Activated effector memory CD4-positive, alpha-beta T cell treated with Interleukin-2 at 50 U/mL for 16 hours (primary cell): ENCODE measurements around the gene DHRS3.
"Not testable (repeated sequence)": the region's sequence is repeated elsewhere in the genome, so short reads cannot be mapped to it uniquely, and the experiment has no call there.

Experiments used
- DNase-seq: peaks from one replicate; pipeline ENCODE4 v3.0.0-alpha.2; 2020

The DHRS3 gene

DNA sequence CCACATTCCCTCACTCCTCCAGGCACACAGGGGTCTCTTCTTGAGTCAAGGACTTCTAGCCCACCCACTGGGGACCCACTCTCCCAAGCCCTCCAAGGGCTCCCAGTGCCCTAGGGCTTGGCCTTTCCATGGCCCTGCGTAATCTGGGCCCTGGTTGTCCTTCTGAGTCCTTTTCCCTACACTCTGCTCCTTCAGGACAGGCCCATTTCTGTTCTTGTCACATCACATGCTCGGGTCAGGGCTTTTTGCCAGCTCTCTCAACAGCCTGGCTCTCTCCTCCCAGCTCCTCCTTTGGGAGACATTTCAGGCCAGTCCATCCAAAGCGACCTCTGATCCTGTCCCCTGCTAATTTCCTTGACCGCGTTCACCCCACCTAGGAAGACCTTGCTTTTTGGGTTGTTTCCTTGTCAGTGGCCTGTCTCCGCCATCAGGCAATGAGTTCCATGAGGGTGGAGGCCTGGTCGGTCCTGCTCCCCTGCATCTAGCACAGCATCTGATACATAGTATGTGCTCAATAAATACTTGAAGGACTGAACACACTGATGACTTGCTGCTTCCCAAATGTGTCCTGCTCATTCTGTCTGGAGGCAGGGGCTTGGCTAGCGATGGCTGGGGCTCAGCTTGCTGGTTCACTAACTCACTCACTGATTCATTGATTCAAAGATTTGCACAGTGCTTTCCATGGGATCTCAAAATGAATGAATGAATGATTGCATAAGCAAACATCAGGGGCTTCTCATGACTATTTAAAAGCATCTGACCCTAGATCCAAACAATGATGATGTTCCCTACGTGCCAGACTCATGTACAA lies 44.8 kb downstream of the DHRS3 start:
- DNase-seq, result no peak

DNA sequence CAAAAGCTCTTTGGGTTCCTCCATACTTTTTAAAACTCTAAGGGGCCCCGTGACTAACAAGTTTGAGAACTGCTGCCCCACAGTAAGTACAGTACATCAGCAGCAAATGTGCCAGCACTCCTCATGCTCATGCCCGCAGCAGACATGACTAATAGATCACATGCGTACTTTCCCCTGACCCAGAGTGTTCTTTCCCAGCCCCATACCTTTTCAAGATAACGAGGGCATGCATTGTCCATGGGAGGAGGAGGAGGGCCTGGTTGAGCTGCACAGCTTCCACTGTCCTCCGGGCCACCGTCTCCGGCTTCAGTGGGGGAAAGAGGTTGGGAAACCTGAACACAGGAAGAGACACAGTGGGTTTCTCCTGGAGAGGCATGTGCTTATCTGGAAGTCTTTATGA lies 45.5 kb downstream of the DHRS3 start:
- DNase-seq, result no peak

DNA sequence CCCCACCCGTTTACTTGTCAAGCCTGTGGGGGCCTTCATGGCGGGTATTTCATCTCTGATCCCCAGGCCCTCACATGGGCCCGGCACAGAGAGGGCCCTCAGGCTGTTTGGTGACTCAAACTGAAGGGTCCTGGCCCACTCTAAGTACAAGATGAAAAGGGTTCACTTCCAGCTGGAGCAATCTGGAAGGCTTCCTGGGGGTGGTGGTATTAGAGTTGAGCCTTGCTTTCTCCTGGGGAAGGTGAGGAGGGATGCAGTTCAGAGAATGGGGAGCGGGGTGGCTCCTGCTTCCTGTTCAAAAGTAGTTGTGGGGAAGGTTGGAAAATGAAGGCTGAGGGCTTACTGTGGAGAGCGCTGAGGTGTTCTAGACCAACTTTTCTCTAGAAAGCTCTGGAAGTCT lies 47.7 kb downstream of the DHRS3 start:
- no peak for DNase-seq

DNA sequence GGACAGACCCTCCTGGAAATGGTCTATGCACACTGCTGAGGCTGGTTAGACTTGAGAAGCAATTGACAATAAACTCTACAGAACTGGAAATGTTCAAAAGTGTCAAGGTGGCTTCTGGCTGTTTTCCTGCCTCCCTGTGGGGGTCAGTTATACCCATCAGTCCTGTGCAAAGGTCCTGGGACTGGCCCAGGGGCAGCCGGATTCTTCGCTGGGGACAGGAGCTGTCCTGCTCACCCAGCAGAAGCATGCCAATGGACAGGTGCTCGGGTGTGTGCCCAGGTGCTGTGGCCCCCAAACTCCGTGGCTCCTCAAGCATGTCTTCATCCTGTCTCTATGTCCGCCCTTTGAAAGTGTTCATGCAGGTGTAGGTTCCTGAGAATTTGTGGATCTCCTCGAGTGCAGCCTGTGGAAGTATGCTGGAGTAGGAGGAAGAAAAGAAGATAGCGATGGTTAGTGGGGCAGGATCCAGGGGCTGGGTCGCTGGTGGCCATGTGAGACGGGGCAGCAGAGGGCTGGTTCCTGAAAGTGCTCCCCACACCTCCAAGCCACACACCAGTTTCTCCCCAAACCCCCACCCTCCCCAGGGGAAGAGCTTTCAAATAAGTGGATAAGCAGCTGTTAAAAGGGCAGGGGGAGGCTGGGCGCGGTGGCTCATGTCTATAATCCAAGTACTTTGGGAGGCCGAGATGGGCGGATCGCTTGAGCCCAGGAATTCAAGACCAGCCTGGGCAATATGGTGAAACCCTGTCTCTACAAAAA lies 49.8 kb downstream of the DHRS3 start:
- no peak for DNase-seq

DNA sequence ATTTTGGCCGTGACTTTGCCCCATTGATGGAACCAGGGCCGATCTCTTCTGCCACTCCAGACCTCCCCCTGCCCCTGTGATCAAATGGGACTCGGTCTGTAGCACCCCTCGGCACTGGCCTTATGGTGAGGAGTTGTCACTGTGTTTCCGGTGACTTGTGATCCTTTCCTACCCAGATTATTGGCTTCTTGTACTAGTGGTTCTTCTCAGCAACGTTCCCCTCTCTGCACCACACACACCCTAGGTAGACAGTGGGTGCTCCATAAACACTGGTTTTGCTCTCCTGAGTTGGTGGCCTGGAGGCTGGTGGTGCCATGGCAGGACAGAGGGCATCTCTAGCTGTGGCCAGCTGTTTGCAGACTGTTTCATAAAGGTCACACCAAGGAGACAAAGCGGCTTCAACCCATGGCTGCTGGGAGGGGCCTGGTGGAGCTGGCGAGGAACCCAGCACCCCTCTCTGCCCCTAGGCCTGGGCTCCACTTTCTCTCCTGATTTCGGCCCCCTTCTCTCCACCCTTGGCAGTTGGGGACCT lies 50.7 kb downstream of the DHRS3 start:
- DNase-seq, result no peak

DNA sequence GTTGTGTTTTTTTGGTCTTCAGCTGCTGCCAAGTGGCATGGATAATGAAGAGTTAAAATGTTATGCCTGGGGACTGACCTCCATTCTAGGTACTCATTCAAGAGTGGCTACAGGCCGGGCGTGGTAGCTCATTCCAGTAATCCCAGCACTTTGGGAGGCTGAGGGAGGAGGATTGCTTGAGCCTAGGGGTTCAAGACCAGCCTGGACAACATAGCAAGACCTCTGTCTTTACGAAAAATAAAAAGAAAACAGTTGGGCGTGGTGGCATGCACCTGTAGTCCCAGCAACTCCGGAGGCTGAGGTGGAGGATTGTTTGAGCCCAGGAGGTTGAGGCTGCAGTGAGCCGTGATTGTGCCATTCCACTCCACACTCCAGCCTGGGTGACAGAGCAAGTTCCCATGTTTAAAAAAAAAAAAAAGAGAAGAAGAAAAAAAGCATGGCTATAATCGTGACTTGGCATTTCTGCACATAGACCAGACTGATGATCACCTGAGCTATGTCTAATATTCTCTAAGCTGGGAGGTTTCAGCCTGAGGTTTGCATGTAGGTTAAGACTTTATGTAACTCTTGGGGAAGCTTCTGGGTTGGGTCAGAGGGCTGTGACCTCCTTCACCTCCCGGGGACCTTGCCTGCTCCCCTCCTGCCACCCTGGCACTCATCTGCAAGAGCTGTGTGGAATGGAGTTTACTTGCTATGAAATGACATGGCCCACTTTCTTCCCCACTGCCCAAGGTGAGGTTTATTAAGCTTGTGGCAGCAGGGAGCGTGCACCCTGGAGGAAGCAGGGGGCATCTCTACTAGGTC lies 51.3 kb downstream of the DHRS3 start:
- no peak for DNase-seq

DNA sequence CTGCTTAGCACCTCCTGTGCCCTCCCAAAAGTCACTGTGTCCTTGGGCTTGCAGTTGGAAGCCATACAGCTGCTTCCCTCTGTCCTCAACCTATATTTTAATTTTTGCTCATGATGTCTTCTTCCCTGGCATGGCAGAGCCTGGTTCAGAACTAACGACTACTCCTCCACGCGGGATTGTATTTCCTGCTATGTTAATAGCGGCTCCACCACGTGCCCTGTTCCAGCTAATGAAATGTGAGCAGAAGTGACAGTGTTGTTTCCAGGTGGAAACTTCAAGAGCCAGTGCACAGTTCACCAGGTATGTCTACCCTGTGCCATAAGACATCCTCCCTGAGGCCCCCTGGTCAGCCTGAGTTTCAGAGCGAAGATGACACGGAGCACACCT lies 52.1 kb downstream of the DHRS3 start:
- DNase-seq, result no peak

DNA sequence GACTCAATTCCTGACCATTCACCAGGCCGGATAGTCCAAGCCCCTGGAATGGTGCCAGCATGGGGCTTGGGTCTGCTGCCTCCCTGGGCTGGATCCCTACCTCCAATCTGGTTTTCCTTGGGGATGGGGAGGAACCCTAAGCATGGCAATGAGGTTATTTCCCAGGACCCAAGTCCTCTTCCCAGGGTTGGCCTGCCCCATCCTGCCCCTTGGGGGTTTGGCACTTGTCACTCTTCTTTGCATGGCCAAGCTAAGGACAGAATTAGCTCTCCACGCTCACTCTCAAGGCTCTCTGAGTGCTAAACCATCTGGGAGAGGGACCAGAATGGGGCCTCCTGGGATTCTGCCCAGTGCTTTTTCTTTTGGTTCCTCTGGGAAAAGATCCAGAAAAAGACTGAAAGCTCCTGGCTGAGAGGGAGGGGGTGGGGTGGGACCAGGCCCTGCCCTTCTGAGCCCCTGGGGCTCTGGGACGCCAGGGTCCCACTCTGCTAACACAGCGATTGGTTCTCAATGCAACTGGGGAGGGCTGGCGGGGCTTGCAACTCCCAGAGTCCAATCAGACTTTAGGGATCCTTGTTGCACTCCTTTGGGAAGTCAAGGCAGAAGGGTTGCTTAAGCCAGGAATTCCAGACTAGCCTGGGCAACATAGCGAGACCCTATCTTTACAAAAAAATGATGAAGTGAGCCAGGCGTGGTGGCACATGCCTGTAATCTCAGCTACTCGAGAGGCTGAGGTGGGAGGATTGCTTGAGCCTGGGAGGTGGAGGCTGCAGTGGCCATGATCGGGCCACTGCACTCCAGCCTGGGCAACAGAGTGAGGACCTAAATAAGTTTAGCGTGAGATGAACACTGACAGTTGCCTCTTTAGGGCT lies 52.7 kb downstream of the DHRS3 start:
- no peak for DNase-seq

DNA sequence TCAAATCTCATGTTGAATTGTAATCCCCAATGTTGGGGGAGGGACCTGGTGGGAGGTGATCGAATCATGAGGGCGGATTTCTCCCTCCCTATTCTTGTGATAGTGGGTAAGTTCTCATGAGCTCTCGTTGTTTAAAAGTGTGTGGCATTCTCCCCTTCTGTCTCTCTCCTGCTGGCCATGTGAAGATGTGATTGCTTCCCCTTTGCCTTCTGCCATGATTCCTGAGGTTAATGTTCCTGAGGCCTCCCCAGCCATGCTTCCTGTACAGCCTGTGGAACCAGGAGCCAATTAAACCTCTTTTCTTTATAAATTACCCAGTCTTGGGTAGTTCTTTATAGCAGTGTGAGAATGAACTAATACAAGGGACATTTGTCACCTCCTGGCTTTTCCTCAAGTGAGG lies 53.8 kb downstream of the DHRS3 start:
- DNase-seq, result not testable (repeated sequence)

DNA sequence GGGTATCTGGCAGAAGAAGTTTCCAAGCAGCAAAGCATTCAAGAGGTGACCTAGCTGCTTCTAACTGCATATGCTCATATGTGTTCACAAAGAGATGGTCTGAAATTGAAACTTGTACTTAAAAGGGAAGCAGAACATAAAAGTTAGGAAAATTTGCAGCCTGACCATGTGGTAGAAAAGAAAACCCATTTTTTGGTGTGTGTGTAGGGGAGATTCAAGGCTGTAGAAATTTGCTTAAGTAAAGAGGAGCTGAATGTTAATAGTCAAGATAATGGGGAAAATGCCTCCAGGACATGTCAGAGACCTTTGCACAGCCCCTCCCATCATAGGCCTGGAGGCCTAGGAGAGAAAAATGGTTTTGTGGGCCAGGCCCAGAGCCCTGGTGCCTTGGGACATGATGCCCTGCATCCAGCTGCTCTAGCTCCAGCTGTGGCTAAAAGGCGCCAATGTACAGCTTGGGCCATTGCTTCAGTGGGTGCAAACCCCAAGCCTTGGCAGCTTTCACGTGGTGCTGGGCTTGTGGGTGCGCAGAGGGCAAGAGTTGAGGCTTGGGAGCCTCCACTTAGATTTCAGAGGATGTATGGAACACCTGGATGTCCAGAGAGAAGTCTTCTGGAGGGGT lies 54.9 kb downstream of the DHRS3 start:
- DNase-seq, result no peak

DNA sequence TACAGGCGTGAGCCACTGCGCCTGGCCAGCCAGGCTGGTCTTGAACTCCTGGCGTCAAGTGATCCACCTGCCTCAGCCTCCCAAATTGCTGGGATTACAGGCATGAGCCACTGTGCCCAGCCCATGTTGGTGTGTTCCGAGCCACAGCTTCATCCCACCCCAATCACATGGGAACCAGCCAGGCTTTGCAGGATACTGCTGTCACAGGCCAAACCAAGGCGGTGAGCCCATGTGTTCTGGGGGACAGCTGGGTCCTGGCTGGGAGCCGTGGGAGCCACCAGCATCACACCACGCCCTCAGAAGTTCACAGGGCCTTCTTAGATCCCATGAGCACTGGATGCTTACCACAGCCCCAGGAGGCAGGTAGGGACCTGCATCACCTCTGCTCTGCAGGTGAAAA lies 56.9 kb downstream of the DHRS3 start:
- DNase-seq, result no peak

DNA sequence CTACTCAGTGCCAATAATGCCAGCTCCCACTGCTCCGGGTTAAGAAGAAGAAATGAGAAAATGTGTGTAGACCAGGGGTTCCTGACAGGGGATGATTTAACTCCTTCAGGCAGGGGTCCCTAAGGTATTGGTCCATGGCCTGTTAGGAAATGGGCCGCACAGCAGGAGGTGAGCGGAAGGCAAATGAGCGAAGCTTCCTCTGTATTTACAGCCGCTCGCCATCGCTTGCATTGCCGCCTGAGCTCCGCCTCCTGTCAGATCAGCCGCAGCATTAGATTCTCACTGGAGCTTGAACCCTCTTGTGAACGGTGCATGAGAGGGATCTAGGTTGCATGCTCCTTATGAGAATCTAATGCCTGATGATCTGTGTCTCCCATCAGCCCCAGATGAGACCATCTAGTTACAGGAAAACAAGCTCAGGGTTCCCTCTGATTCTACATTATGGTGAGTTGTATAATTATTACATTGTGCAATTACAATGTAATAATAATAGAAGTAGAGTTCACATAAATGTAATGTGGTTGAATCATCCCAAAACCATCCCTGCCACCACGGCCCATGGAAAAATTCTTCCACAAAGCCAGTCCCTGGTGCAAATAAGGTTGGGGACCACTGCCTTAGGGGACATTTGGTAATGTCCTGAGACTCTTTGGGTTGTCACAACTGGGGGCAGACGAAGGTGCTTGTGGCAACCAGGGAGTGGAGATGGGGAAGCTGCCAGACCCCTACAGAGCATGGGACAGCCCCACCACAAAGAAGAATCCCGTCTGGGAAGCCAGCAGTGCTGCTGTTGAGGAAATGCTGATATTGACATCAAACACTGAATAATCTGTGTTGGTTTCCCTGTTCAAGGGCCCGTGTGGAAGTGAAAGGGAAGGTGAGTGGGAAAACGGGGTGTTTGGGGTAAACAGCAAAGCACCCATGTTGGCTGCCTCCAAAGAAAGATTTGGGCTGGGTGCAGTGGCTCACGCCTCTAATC lies 60.8 kb downstream of the DHRS3 start:
- DNase-seq, result no peak

DNA sequence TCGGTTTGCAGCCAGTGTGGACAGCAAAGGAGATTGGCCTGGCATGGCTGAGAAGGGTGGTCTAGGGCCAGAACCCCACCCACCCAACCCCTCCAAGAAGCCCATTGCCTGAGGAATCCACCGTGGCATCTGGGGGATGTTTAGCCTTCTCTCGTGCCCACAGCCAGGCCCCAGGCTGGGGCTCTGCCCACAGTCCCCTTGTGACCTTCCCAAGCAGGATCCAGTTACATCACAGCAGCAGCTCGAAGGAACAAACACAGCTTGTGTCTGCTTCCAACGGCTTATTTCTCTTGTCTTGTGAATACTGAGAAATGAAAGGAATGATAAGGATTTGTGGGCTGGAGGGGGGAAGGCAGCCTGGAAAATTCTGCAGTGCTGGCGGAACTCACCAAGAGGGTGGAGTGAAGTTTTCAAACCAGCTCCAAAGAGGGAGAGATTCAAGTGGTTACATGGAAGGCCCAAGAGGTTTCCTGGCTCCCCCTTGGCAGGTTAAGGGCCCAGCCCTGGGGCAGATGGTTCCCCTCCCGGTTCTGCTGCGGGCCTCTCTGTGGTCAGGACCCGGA lies 61.6 kb downstream of the DHRS3 start:
- no peak for DNase-seq

DNA sequence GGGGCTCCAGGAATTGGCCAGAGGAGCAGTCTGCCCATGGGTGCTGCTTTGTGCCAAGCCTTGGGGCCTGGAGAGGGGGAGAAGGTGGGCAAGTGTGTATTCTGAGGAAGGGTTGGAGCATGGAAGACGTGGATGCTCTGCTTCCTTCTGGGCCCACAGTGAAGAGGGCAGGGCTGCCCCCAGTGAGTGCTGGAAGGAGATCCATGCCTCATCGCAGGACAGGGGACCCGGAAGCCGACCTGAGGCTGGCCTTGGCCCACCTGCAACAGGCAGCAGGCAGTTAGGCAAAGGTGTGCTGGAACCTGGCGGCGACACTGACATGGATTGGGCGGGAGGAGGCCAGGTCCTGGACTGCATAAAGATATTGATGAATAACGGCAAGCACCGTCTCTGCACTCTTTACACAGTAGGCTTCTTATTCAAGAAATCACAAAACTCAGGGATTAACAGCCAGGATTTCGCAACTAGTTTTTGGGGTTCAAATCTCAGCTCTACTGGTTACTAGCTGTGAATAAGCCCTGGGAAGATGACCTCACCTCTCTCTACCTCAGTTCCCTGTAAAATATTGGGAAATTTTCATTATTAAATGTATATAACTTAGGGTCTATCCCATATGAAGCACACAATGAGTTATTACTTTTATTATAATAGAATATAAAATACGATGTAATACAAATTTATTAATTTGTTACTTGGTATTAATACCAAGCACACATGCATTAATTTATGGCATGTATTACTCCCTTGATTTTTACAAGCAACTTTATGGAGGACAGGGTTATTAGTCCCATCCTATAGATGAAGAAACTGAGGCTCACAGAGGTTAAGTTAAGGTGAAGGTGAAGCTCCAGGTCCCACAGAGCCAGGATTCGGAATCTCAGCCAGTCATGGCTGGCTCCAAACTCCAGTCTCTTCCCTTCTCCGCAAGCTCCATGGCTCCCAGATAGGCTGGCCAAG lies 62.3 kb downstream of the DHRS3 start:
- no peak for DNase-seq

DNA sequence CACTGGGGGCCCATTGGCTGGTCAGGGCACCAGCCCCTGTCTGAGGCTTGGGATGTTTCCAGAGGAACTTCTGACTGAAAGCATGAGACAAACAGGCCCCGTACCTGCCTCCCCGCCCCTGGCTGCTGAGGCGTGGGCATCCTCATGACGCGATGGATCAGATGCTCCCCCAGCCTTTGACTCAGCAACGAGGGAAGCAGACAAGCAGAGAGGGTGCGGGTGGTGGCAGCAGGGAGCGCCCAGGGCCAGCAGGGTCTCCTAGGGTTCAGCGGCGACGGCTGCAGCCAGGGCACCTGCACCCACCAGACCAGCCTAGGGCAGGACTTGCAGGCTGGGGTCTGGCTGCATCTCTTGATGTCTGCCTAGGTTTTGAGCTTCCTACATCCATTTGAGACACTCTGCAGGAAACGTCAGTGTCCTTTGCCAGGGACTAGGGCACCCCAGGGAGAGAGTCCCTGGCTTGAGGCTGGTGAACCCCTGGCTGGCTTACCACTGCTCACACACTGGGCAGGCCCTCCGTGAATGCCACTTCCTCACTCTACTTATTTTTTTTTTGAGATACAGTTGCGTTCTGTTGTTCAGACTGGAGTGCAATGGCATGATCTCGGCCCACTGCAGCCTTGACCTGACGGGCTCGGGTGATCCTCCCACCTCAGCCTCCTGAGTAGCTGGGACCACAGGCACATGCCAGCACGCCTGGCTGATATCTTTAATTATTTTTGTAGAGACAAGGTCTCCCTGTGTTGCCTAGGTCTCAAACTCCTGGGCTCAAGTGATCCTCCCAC lies 63.3 kb downstream of the DHRS3 start:
- no peak for DNase-seq

DNA sequence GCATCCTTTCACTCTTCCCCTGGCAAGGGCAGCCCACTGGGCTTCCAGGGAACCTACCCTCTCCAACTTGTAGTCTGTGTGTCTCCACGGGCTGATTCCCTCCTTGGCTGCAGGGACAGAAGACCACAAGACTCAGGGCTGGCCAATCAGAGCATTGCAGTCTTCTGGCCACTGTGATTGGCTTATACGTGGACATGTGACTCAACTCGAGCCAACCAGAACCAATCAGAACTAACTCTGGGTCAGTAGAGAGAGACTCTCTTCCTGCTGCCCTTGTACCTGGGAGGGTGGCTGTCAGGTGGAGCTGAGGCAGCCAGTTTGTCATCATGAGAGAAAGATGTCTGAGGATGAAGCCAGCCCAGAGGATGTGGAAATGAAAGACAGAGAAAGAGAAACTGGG lies 64.0 kb downstream of the DHRS3 start:
- no peak for DNase-seq

DNA sequence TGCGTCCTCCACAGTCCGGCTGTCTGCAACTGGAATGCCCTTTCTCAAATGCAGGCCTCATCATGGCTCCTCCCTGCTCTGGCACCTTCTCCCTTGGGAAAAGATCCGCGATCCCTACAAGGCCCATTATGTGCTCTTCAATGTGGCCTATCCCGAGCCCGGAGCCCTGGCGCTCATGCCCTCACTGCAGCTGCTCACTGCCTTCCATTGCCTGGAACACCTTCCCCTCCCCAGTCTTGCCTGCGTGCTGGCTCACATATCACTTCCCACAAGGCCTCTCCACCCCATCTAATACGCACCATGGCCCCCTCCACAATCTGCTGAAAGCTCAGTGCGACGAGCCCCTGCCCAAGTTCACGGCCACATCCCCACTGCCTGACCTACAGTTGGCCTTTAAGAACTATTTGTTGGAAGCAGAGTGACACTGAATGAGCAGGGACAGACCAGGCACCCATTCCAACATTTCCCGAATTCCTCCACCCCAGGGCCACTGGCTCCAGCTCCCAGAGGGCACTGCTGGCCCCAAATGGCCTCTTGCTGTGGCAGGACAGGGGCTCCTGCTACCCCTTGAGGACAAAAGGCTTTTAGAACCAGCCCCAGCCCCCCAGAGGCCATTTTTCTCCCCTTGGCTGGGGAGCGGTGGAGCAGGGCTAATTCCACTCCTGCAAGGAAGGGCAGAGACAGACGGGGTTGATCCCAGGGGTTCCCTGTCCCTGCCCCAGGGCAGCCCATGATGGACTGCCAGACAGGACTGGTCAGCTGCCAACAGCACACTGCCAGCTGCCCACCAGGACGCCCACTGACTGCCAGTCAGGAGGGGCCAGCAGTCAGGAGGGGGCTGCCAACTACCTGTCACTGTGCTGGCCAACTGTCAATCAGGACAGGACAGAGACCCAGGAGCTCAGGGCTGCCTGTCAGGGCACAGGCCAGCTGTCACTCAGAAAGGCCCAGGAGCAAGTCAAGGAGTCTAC lies 64.8 kb downstream of the DHRS3 start:
- DNase-seq, result no peak
